A549 (cell line): Measurements from ENCODE around the gene EVI2A. TPM values are rescaled to one million over a fixed set of nuclear protein-coding genes. Genes with fewer than 3 reads are reported as not detected.

Source experiments
- ATAC-seq, 2 experiments: fragments of 200-7000 bp in 1 of 2; fragments of >200 bp in 1 of 2; cut with Nextera tagmentation in 1 of 2; cut with Tn5 transposase in 1 of 2; 3 replicates each; pipeline versions ENCODE4 v1.8.0 to v1.9.1; 2018 to 2020; ENCODE audit warnings: mild to moderate bottlenecking in 1 of 2, moderate library complexity in 1 of 2
- CTCF ChIA-PET: fragments of 300-600 bp; sonication (Branson Sonifier 250); formaldehyde crosslinking; extraction: SDS; loops from one replicate; lab custom pipeline; 2021; ENCODE audit warnings: antibody characterized with exemption, inconsistent platforms; lab: Yijun Ruan, JAX
- POLR2A ChIA-PET: fragments of 350-600 bp; formaldehyde crosslinking; extraction: SDS; loops from one replicate; lab custom pipeline; 2021; ENCODE audit warnings: antibody characterized with exemption, inconsistent platforms; lab: Yijun Ruan, JAX
- DNase-seq, 2 experiments: peaks; one replicate each; pipeline versions ENCODE4 v3.0.0 to v3.0.0-alpha.2; 2011 to 2016; ENCODE audit warnings: low read depth in 1 of 2, low spot score in 1 of 2
- FAIRE-seq: peaks from 2 replicates; lab custom pipeline; 2011; peaks lifted over from hg19 to GRCh38; lab: Jason Lieb, UNC
- H3K27ac ChIP-seq, 2 experiments: fragments of >200 bp; sonication (Bioruptor Twin); formaldehyde crosslinking; 3 replicates each; pipeline ENCODE4 v1.5.1; 2016 to 2017
- H3K4me1 ChIP-seq: fragments of >200 bp; sonication (Bioruptor Twin); formaldehyde crosslinking; 3 replicates; pipeline ENCODE4 v1.6.1; 2016
- H3K4me2 ChIP-seq: fragments of >200 bp; sonication (Bioruptor Twin); formaldehyde crosslinking; 3 replicates; pipeline ENCODE4 v1.6.1; 2016
- H3K4me3 ChIP-seq: fragments of >200 bp; sonication (Bioruptor Twin); formaldehyde crosslinking; 3 replicates; pipeline ENCODE4 v1.5.1; 2016
- H3K9me3 ChIP-seq: fragments of >200 bp; sonication (Bioruptor Twin); formaldehyde crosslinking; 3 replicates; pipeline ENCODE4 v1.6.1; 2016
- ATOH8 ChIP-seq: fragments of 250-450 bp; sonication (Bioruptor Pico); IDR thresholded peaks from 2 replicates; pipeline ENCODE4 v1.5.0; 2020; ENCODE audit warnings: low read depth, mild to moderate bottlenecking, moderate library complexity
- CEBPB ChIP-seq, 2 experiments: fragments of >200 bp in 1 of 2; sonication (Bioruptor Twin) in 1 of 2; formaldehyde crosslinking in 1 of 2; IDR thresholded peaks; 2 replicates each; pipeline ENCODE4 v1.6.1; 2012 to 2016
- CHD4 ChIP-seq: fragments of 200-600 bp; sonication (generic); IDR thresholded peaks from 2 replicates; pipeline ENCODE4 v1.6.1; 2016; ENCODE audit warnings: antibody characterized with exemption, mild to moderate bottlenecking, borderline replicate concordance
- CTCF ChIP-seq: fragments of >200 bp; sonication (Bioruptor Twin); formaldehyde crosslinking; IDR thresholded peaks from 3 replicates; pipeline ENCODE4 v1.5.1; 2016
- EHF ChIP-seq: fragments of 250-450 bp; sonication (Bioruptor Pico); IDR thresholded peaks from 2 replicates; pipeline ENCODE4 v1.5.0; 2020; ENCODE audit warnings: mild to moderate bottlenecking
- ELK1 ChIP-seq: fragments of 150-350 bp; IDR thresholded peaks from 2 replicates; pipeline ENCODE4 v1.6.1; 2014; ENCODE audit warnings: low read depth, mild to moderate bottlenecking, low read length
- ESRRA ChIP-seq: fragments of 150-350 bp; IDR thresholded peaks from 2 replicates; pipeline ENCODE4 v1.6.1; 2014; ENCODE audit warnings: mild to moderate bottlenecking, low read length, borderline replicate concordance
- FOSB ChIP-seq: fragments of 250-450 bp; sonication (Bioruptor Pico); IDR thresholded peaks from 2 replicates; pipeline ENCODE4 v1.5.0; 2020; ENCODE audit warnings: mild to moderate bottlenecking, moderate library complexity
- HDAC2 ChIP-seq: fragments of 200-600 bp; sonication (generic); IDR thresholded peaks from 2 replicates; pipeline ENCODE4 v1.6.1; 2016
- HES2 ChIP-seq: fragments of >200 bp; sonication (Bioruptor Twin); formaldehyde crosslinking; IDR thresholded peaks from 2 replicates; pipeline ENCODE4 v1.6.1; 2016
- HOXB13 ChIP-seq: fragments of 250-450 bp; sonication (Bioruptor Pico); IDR thresholded peaks from 2 replicates; pipeline ENCODE4 v1.5.0; 2020; ENCODE audit warnings: low read depth, mild to moderate bottlenecking, moderate library complexity
- JUNB ChIP-seq: fragments of >200 bp; sonication (Bioruptor Twin); formaldehyde crosslinking; IDR thresholded peaks from 2 replicates; pipeline ENCODE4 v1.6.1; 2016
- MAFK ChIP-seq: fragments of 450-650 bp; IDR thresholded peaks from 2 replicates; pipeline ENCODE4 v1.6.1; 2014; ENCODE audit not compliant: partially characterized antibody
- MAZ ChIP-seq: fragments of 150-350 bp; IDR thresholded peaks from 2 replicates; pipeline ENCODE4 v1.6.1; 2014; ENCODE audit warnings: antibody characterized with exemption, low read depth, low read length, borderline replicate concordance
- NFE2L2 ChIP-seq: fragments of 150-350 bp; conservative IDR thresholded peaks from 2 replicates; pipeline ENCODE4 v1.6.1; 2014; ENCODE audit warnings: low read length
- PBX3 ChIP-seq: IDR thresholded peaks from 2 replicates; pipeline ENCODE4 v1.6.1; 2012
- POLR2A ChIP-seq: IDR thresholded peaks from 2 replicates; pipeline ENCODE4 v1.6.1; 2012; ENCODE audit warnings: mild to moderate bottlenecking, low read length
- RARB ChIP-seq: fragments of 250-450 bp; sonication (Bioruptor Pico); IDR thresholded peaks from 2 replicates; pipeline ENCODE4 v1.8.0; 2021; ENCODE audit warnings: mild to moderate bottlenecking, moderate library complexity
- RCOR1 ChIP-seq: fragments of 150-350 bp; IDR thresholded peaks from 2 replicates; pipeline ENCODE4 v1.6.1; 2014; ENCODE audit warnings: antibody characterized with exemption, low read length, low read depth
- SMC3 ChIP-seq: fragments of >200 bp; sonication (Bioruptor Twin); formaldehyde crosslinking; IDR thresholded peaks from 3 replicates; pipeline ENCODE4 v1.6.1; 2018; ENCODE audit warnings: inconsistent platforms
- TP53 ChIP-seq: fragments of 250-450 bp; sonication (Bioruptor Pico); IDR thresholded peaks from 2 replicates; pipeline ENCODE4 v1.5.0; 2021; ENCODE audit warnings: mild to moderate bottlenecking, moderate library complexity
- ZNF302 ChIP-seq: fragments of 250-450 bp; sonication (Bioruptor Pico); IDR thresholded peaks from 2 replicates; pipeline ENCODE4 v1.9.0; 2021; ENCODE audit warnings: inconsistent platforms, mild to moderate bottlenecking, moderate library complexity
- ZSCAN20 ChIP-seq: fragments of 250-450 bp; sonication (Bioruptor Pico); IDR thresholded peaks from 2 replicates; pipeline ENCODE4 v1.8.0; 2022; ENCODE audit warnings: mild to moderate bottlenecking, moderate library complexity
- WGBS: methylation state at CpG from one replicate; pipeline ENCODE4 v1.1.6; 2017; ENCODE audit errors: missing lambda C conversion rate; 5-methylcytosine and 5-hydroxymethylcytosine counted together
- polyA minus RNA-seq: library from RNA; depleted of rRNA, polyadenylated mRNA; stranded (reverse); fragments of >200 nt; gene quantifications from 2 replicates; pipeline ENCODE4 v1.2.3, GENCODE V29; 2011; rRNA and poly(A)+ RNA removed
- polyA plus RNA-seq, 4 experiments: library from polyadenylated mRNA; depleted of rRNA in 3 of 4; stranded (reverse); fragments of >200 nt; fragmentation: RNase III in 1 of 4; extraction: RNeasy Plus Mini Kit Qiagen cat#74134 plus additional on column Dnase treatment in 1 of 4; gene quantifications; 2 replicates in 3 of 4; 3 replicates in 1 of 4; pipeline ENCODE4 v1.2.3, GENCODE V29; 2011 to 2017

The EVI2A gene
- polyA plus RNA-seq (2011; rRNA removed) (not detected in 2 replicates), polyA plus RNA-seq (2017; fragmentation: RNase III; extraction: RNeasy Plus Mini Kit Qiagen cat#74134 plus additional on column Dnase treatment) (not detected in 3 replicates), polyA minus RNA-seq (not detected in 2 replicates)
- not detected in 2 replicates for polyA plus RNA-seq (2012; cell fraction: cytosol; rRNA removed)
- not detected in 2 replicates for polyA plus RNA-seq (2012; cell fraction: nucleus; rRNA removed)

- Histone ChIP-seq H3K4me1 (no peaks in the 10 kb centered on the region), H3K27ac (no peak within 1 kb of the TSS), H3K4me3 (no peak within 1 kb of the TSS), H3K9me3 (no peaks in the 10 kb centered on the region), H3K4me2 (no peak within 1 kb of the TSS)
- ChIA-PET POLR2A (no interaction called here), CTCF (no interaction called here)
- FAIRE-seq (no peak), DNase-seq (no peak), ATAC-seq (no peak)
- WGBS, result 93% methylated on average over 3 of the region's 3 CpGs
- no peak for TF ChIP-seq CEBPB (IDR thresholded peaks at IDR 0.05)
- no peak for TF ChIP-seq POLR2A
- no peak for TF ChIP-seq MAFK
- TF ChIP-seq ESRRA, result no peak
- no peak for TF ChIP-seq ZSCAN20 (CRISPR knock-in tag)
- TF ChIP-seq ATOH8 (CRISPR knock-in tag), result no peak
- TF ChIP-seq HDAC2, result no peak
- no peak for TF ChIP-seq CHD4
- no peak for TF ChIP-seq SMC3
- no peak for TF ChIP-seq HES2
- no peak for TF ChIP-seq PBX3
- TF ChIP-seq TP53 (CRISPR knock-in tag), result no peak
- TF ChIP-seq FOSB (CRISPR knock-in tag), result no peak
- TF ChIP-seq RARB (CRISPR knock-in tag), result no peak
- no peak for TF ChIP-seq EHF (CRISPR knock-in tag)
- no peak for TF ChIP-seq RCOR1
- TF ChIP-seq NFE2L2, result no peak
- no peak for TF ChIP-seq HOXB13
- no peak for TF ChIP-seq ZNF302
These were observed at the start of gene EVI2A for GRCh38 chr17:31321481-31321880. TSS of gene EVI2A (minus strand) at chr17:31321622. CDS start at chr17:31319013, 2,609 bp downstream.

GRCh38 chr17:31369266-31369665 is 47.8 kb upstream of the EVI2A start:
- H3K4me3 ChIP-seq, result no peak overlapping the region
- POLR2A ChIA-PET, result no interaction called here
- ATAC-seq (no peak), DNase-seq (no peak), FAIRE-seq (no peak)
- CTCF ChIA-PET, result interaction anchor here (0.6 to 2.7 kb wide), 4 partner anchors 156 to 585 kb away, joined by 3 to 12 read pairs (median 4); no protein-coding TSS in a partner anchor
- 0 out of 3 replicates have a peak, but pooled peaks cover 4% of the 10 kb centered on the region for H3K4me1 ChIP-seq
- H3K27ac ChIP-seq, result no peak overlapping the region
- TF ChIP-seq JUNB (no peak), FOSB (CRISPR knock-in tag) (no peak), NFE2L2 (no peak), MAFK (no peak), EHF (CRISPR knock-in tag) (no peak), CTCF (no peak), ELK1 (no peak), MAZ (no peak), RCOR1 (no peak)
- no peak overlapping the region for H3K4me2 ChIP-seq
- H3K9me3 ChIP-seq, result no peaks in the 10 kb centered on the region
